Vagina (tissue), 2 donors: ENCODE measurements around the gene MRPS15. TPM values are rescaled to one million over a fixed set of nuclear protein-coding genes. Genes with fewer than 3 reads are reported as not detected.

Source experiments
- DNase-seq, 2 donors: peaks; one replicate each; pipeline ENCODE4 v3.0.0-alpha.2; 2017; ENCODE audit errors: extremely low spot score in 2 of 2
- H3K27ac ChIP-seq: fragments of 200-600 bp; sonication (generic); one replicate; pipeline ENCODE4 v1.5.1; 2019
- H3K27me3 ChIP-seq: fragments of 200-600 bp; sonication (generic); one replicate; pipeline ENCODE4 v1.5.1; 2019
- H3K36me3 ChIP-seq, 2 donors: fragments of 200-600 bp; sonication (generic); one replicate each; pipeline ENCODE4 v1.5.1; 2017 to 2019
- H3K4me1 ChIP-seq: fragments of 200-600 bp; sonication (generic); one replicate; pipeline ENCODE4 v1.5.1; 2019
- H3K4me3 ChIP-seq, 2 donors: fragments of 200-600 bp; sonication (generic); 1 replicate in 1 of 2; 2 replicates in 1 of 2; pipeline ENCODE4 v1.5.1; 2016 to 2019
- H3K9me3 ChIP-seq: fragments of 200-600 bp; sonication (generic); one replicate; pipeline ENCODE4 v1.5.1; 2019
- CTCF ChIP-seq, 3 experiments: fragments of 450-650 bp in 2 of 3; fragments of 200-600 bp in 1 of 3; sonication (generic) in 1 of 3; IDR thresholded peaks; one replicate each; pipeline ENCODE4 v1.5.1; 2017 to 2019; ENCODE audit warnings: antibody characterized with exemption in 3 of 3, mild to moderate bottlenecking in 2 of 3, moderate library complexity in 2 of 3
- POLR2A ChIP-seq, 2 donors: fragments of 450-650 bp; IDR thresholded peaks; one replicate each; pipeline ENCODE4 v1.6.1; 2017; ENCODE audit warnings: antibody characterized with exemption in 2 of 2, mild to moderate bottlenecking in 2 of 2, moderate library complexity in 2 of 2
- POLR2AphosphoS5 ChIP-seq, 2 donors: sonication (generic); formaldehyde crosslinking; IDR thresholded peaks; one replicate each; pipeline ENCODE4 v1.9.0; 2017; ENCODE audit warnings: antibody characterized with exemption in 2 of 2, mild to moderate bottlenecking in 2 of 2, low read depth in 1 of 2; ENCODE audit not compliant: insufficient read depth in 1 of 2
- intact Hi-C: fragments of 100-400 bp; cut with DNase I; formaldehyde crosslinking; loops from one replicate; pipeline ENCODE4 v1.15.1; 2023
- total RNA-seq: library from RNA; depleted of rRNA; stranded (reverse); fragments of >200 nt; gene quantifications from one replicate; pipeline ENCODE4 v1.2.3, GENCODE V29; 2016

MRPS15 gene
- total RNA-seq, 1 donor from 2014 or later = 54.0 TPM

GRCh38 chr1:36465731-36466369 lies 1.7 kb upstream of the MRPS15 start:
- H3K9me3 ChIP-seq = no peaks in the 10 kb centered on the region
- TF ChIP-seq POLR2AphosphoS5 (IDR thresholded peaks at IDR 0.05; ENCODE audit: insufficient read depth in 1 of 2, low read depth in 1 of 2) (no peak), POLR2A (IDR thresholded peaks at IDR 0.05) (no peak), CTCF (IDR thresholded peaks at IDR 0.05) (no peak)
- peaks cover 26% of the 10 kb centered on the region for H3K4me1 ChIP-seq
- H3K27me3 ChIP-seq = no peaks in the 10 kb centered on the region
- DNase-seq = no peak
- intact Hi-C loops = no loop called here
- H3K27ac ChIP-seq = no peak overlapping the region
- H3K4me3 ChIP-seq = no peak overlapping the region
- peaks cover 0 to 7% of the 10 kb centered on the region in 2 donors for H3K36me3 ChIP-seq

- DNase-seq = no peak
- peaks cover 0 to 17% of the 10 kb centered on the region in 2 donors for H3K36me3 ChIP-seq
- intact Hi-C loops = no loop called here
- peaks cover 26% of the 10 kb centered on the region for H3K4me1 ChIP-seq
- no peak for TF ChIP-seq CTCF (IDR thresholded peaks at IDR 0.05)
- no peak for TF ChIP-seq POLR2AphosphoS5 (IDR thresholded peaks at IDR 0.05; ENCODE audit: insufficient read depth in 1 of 2, low read depth in 1 of 2)
- TF ChIP-seq POLR2A (IDR thresholded peaks at IDR 0.05) = no peak
- H3K27me3 ChIP-seq = no peaks in the 10 kb centered on the region
- peak overlapping the region; percentile 89 to 99 for H3K4me3 ChIP-seq
- H3K27ac ChIP-seq = peak overlapping the region; percentile 95
- no peaks in the 10 kb centered on the region for H3K9me3 ChIP-seq
Measured at GRCh38 chr1:36464605-36465393, 615 bp upstream of the MRPS15 start.

GRCh38 chr1:36463463-36463802 lies 751 bp downstream of the MRPS15 start:
- intact Hi-C loops = no loop called here
- Histone ChIP-seq H3K4me3 (peak overlapping the region; percentile 89 to 99), H3K27me3 (no peaks in the 10 kb centered on the region), H3K36me3 (peaks cover 0 to 21% of the 10 kb centered on the region in 2 donors), H3K9me3 (no peaks in the 10 kb centered on the region), H3K27ac (peak overlapping the region; percentile 95), H3K4me1 (peaks cover 26% of the 10 kb centered on the region)
- TF ChIP-seq POLR2A (IDR thresholded peaks at IDR 0.05) (no peak), CTCF (IDR thresholded peaks at IDR 0.05) (no peak), POLR2AphosphoS5 (IDR thresholded peaks at IDR 0.05; ENCODE audit: insufficient read depth in 1 of 2, low read depth in 1 of 2) (no peak)
- no peak for DNase-seq

- intact Hi-C loops = no loop called here
- Histone ChIP-seq H3K9me3 (no peaks in the 10 kb centered on the region), H3K27ac (no peak overlapping the region), H3K27me3 (no peaks in the 10 kb centered on the region), H3K36me3 (peaks cover 0 to 56% of the 10 kb centered on the region in 2 donors), H3K4me1 (peaks cover 19% of the 10 kb centered on the region), H3K4me3 (no peak overlapping the region)
- TF ChIP-seq CTCF (IDR thresholded peaks at IDR 0.05) (no peak), POLR2A (IDR thresholded peaks at IDR 0.05) (no peak), POLR2AphosphoS5 (IDR thresholded peaks at IDR 0.05; ENCODE audit: insufficient read depth in 1 of 2, low read depth in 1 of 2) (no peak)
- no peak for DNase-seq
Measured at GRCh38 chr1:36458910-36459309, 5.3 kb downstream of the MRPS15 start.

- DNase-seq = no peak
- Histone ChIP-seq H3K27ac (no peak overlapping the region), H3K36me3 (peaks cover 0 to 56% of the 10 kb centered on the region in 2 donors), H3K4me3 (no peak overlapping the region), H3K27me3 (no peaks in the 10 kb centered on the region), H3K9me3 (no peaks in the 10 kb centered on the region), H3K4me1 (peaks cover 8% of the 10 kb centered on the region)
- intact Hi-C loops = no loop called here
- TF ChIP-seq POLR2A (IDR thresholded peaks at IDR 0.05) (no peak), CTCF (IDR thresholded peaks at IDR 0.05) (no peak), POLR2AphosphoS5 (IDR thresholded peaks at IDR 0.05; ENCODE audit: insufficient read depth in 1 of 2, low read depth in 1 of 2) (no peak)
Measured at GRCh38 chr1:36457691-36458090, 6.5 kb downstream of the MRPS15 start.
